Measurements from ENCODE around the gene KIF19.

GRCh38 chr17:74350486-74350885, 24.5 kb downstream of the KIF19 start:
- TF ChIP-seq CTCF (conservative IDR thresholded peaks at IDR 0.05; ENCODE audit: low read depth, low read length) (no peak), RAD21 (IDR thresholded peaks at IDR 0.05; ENCODE audit: low read length) (no peak), NFE2L2 (IDR thresholded peaks at IDR 0.05; ENCODE audit: low read depth, low read length) (no peak), RFX5 (IDR thresholded peaks at IDR 0.05; ENCODE audit: low read depth, low read length) (no peak), USF2 (IDR thresholded peaks at IDR 0.05; ENCODE audit: low read depth, low read length) (no peak)
